Karpas-422 (cell line): ENCODE measurements around the gene CD7. TPM values are rescaled to one million over a fixed set of nuclear protein-coding genes. Genes with fewer than 3 reads are reported as not detected.

Experiments
- DNase-seq: peaks from one replicate; pipeline ENCODE4 v3.0.0-alpha.2; 2015
- H2AFZ ChIP-seq: fragments of 200-600 bp; sonication (generic); 2 replicates; pipeline ENCODE4 v1.6.1; 2014; ENCODE audit warnings: antibody characterized with exemption, low read length, mixed read lengths
- H3K27ac ChIP-seq: fragments of 200-600 bp; sonication (generic); 2 replicates; pipeline ENCODE4 v1.5.1; 2014; ENCODE audit warnings: mild to moderate bottlenecking, low read length, moderate library complexity
- H3K27me3 ChIP-seq: fragments of 200-600 bp; sonication (generic); 2 replicates; pipeline ENCODE4 v1.6.1; 2014; ENCODE audit warnings: low read length, mixed read lengths
- H3K36me3 ChIP-seq: fragments of 200-600 bp; sonication (generic); 2 replicates; pipeline ENCODE4 v1.6.1; 2014; ENCODE audit warnings: low read length, mixed read lengths; ENCODE audit not compliant: insufficient read depth
- H3K4me1 ChIP-seq: fragments of 200-600 bp; sonication (generic); 2 replicates; pipeline ENCODE4 v1.6.1; 2014; ENCODE audit warnings: mild to moderate bottlenecking, low read length, mixed read lengths
- H3K4me2 ChIP-seq: fragments of 200-600 bp; sonication (generic); 2 replicates; pipeline ENCODE4 v1.6.1; 2014; ENCODE audit warnings: low read length, low read depth, mild to moderate bottlenecking; ENCODE audit not compliant: poor library complexity, severe bottlenecking
- H3K4me3 ChIP-seq: fragments of 200-600 bp; sonication (generic); 2 replicates; pipeline ENCODE4 v1.5.1; 2014; ENCODE audit warnings: mild to moderate bottlenecking, antibody characterized with exemption, low read length, mixed read lengths
- H3K79me2 ChIP-seq: fragments of 200-600 bp; sonication (generic); 2 replicates; pipeline ENCODE4 v1.6.1; 2014; ENCODE audit warnings: mild to moderate bottlenecking, low read length, mixed read lengths
- H3K9ac ChIP-seq: fragments of 200-600 bp; sonication (generic); 2 replicates; pipeline ENCODE4 v1.6.0; 2014; ENCODE audit warnings: low read length
- H3K9me2 ChIP-seq: fragments of 200-600 bp; sonication (generic), shearing (Covaris generic); replicated peaks from 2 replicates; pipeline ENCODE4 v1.6.0; 2014; ENCODE audit warnings: mild to moderate bottlenecking, low read length, moderate library complexity; ENCODE audit not compliant: insufficient read depth
- H3K9me3 ChIP-seq: fragments of 300-700, 200-600 bp; sonication (generic); 2 replicates; pipeline ENCODE4 v1.6.1; 2014; ENCODE audit warnings: low read length, mixed read lengths
- H4K20me1 ChIP-seq: fragments of 200-600 bp; sonication (generic); 2 replicates; pipeline ENCODE4 v1.6.1; 2014; ENCODE audit warnings: mild to moderate bottlenecking, antibody characterized with exemption, low read length, low read depth; ENCODE audit not compliant: insufficient read depth
- total RNA-seq: library from RNA; depleted of rRNA; stranded (reverse); fragments of >200 nt; shearing (Covaris generic); gene quantifications from 2 replicates; pipeline ENCODE4 v1.2.3, GENCODE V29; 2014; ENCODE audit warnings: low replicate concordance

CD7 gene
- total RNA-seq, 1 experiment from 2014 or later, result not detected

DNA sequence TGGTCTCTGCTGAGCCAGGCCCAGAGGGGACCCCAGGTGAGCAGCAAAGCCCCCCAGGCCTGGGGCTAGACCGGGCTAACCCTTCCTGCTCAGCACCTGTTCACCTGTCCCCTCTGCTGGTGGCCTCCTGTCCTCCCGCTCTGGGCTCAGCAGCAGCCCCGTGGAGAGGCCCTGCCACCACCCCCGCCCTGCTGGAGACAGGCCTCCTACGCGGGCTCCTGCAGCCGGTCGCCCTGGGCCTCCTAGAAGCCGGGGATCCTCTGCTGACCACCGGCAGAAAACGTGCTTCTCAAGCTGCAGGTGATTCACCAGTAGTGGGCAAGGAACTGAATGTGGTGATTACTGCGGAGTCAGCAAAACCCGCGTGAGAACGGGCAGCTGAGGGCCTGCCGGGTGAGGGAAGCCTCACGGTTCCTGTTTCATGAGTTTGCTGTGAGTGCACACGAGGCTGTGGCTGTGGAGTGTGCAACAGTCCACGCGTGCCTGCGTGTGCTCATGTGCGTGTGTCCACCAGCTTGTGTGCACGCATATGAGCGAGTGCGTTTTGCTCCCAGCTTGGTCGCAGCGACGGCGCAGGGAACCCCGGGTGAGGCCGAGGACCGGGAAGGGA, 15.4 kb upstream of the CD7 start:
- Histone ChIP-seq H3K9ac (no peak overlapping the region), H3K4me1 (peaks cover 17% of the 10 kb centered on the region), H3K27me3 (no peaks in the 10 kb centered on the region), H3K9me2 (no peaks in the 10 kb centered on the region), H3K4me2 (no peak overlapping the region), H3K79me2 (no peaks in the 10 kb centered on the region), H2AFZ (no peak overlapping the region), H3K36me3 (no peaks in the 10 kb centered on the region), H3K9me3 (no peaks in the 10 kb centered on the region), H4K20me1 (no peaks in the 10 kb centered on the region), H3K27ac (no peak overlapping the region), H3K4me3 (no peak overlapping the region)
- no peak for DNase-seq

DNA sequence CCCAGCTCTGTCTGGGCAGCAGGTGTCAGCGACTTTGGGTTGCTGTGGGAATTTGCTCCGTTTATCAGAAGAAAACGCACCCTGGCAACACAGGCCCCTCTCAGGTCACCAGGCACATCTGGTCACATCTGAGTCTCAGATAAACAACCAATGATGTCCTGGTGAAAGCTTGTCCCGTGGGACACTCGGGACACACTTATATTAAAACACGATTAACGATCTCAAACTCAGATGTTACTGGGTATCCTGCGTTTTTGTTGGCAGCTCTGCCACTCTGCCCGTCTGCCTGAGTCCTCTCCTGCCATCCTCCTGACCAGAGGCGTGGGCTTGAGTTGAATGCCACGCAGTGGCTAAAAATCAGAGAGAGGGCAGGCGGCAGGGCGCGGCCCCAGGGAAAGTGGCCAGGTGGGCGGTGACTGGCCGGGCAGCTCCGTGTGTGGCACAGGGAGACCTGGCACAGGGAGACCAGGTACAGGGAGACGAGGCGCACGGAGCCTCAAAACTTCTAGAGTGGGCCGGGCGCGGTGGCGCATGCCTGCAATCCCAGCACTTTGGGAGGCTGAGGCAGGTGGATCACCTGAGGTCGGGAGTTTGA, 14.0 kb upstream of the CD7 start:
- no peak overlapping the region for H3K9ac ChIP-seq
- H3K9me3 ChIP-seq, result no peaks in the 10 kb centered on the region
- no peaks in the 10 kb centered on the region for H3K9me2 ChIP-seq
- no peaks in the 10 kb centered on the region for H4K20me1 ChIP-seq
- H3K4me1 ChIP-seq, result peaks cover 17% of the 10 kb centered on the region
- DNase-seq, result no peak
- H3K27ac ChIP-seq, result no peak overlapping the region
- H2AFZ ChIP-seq, result no peak overlapping the region
- H3K27me3 ChIP-seq, result no peaks in the 10 kb centered on the region
- H3K36me3 ChIP-seq, result no peaks in the 10 kb centered on the region
- no peaks in the 10 kb centered on the region for H3K79me2 ChIP-seq
- H3K4me2 ChIP-seq, result no peak overlapping the region
- H3K4me3 ChIP-seq, result no peak overlapping the region

DNA sequence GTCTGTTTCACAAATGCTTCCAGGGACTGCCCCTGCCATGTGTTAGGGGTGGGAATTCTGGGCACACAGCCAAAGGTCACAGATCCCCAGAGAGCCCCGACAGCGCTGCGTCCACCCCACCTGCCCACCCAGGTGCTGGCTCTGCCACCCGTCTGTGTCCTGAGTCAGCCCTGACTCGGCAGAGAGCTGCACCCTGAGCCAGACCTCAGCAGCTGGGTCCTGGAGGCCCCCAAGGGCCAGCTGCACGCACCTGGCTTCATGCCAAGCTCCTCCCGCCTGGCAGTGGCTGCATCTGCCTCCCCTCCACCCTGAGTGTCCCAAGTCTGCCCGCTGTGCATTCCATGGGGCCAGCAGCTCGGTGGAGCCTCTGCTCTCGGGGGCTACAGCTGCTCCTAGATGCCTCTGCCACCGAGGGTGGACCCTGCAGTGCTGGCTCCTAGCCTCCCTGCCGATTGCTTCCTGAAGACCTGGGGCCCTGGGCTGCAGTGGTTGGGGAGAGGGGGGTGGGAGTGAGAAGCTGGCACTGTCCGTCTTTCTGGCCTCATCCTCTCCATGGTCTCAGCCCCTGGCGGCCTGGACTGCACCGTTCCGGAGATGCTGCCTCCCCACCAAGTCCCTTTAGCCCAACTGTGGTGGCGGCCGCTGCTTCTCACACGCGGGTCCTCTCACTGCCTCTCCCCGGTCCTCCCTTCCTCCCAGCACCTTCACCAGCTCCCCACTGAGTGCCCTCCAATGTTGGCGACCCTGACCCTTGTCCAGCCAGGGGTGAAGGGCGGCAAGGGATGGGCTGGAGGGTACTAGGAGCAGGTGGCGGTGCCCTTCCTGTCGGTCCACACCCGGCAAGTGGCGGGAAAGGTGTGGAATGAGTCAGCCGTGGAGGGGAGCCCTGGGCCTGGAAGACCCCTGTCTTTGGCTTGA, 13.2 kb upstream of the CD7 start:
- peak; percentile 69 for DNase-seq
- Histone ChIP-seq H3K36me3 (no peaks in the 10 kb centered on the region), H3K9ac (no peak overlapping the region), H3K9me3 (no peaks in the 10 kb centered on the region), H4K20me1 (no peaks in the 10 kb centered on the region), H3K79me2 (no peaks in the 10 kb centered on the region), H3K27me3 (no peaks in the 10 kb centered on the region), H2AFZ (no peak overlapping the region), H3K27ac (no peak overlapping the region), H3K9me2 (no peaks in the 10 kb centered on the region), H3K4me3 (no peak overlapping the region), H3K4me1 (peaks cover 13% of the 10 kb centered on the region), H3K4me2 (no peak overlapping the region)

DNA sequence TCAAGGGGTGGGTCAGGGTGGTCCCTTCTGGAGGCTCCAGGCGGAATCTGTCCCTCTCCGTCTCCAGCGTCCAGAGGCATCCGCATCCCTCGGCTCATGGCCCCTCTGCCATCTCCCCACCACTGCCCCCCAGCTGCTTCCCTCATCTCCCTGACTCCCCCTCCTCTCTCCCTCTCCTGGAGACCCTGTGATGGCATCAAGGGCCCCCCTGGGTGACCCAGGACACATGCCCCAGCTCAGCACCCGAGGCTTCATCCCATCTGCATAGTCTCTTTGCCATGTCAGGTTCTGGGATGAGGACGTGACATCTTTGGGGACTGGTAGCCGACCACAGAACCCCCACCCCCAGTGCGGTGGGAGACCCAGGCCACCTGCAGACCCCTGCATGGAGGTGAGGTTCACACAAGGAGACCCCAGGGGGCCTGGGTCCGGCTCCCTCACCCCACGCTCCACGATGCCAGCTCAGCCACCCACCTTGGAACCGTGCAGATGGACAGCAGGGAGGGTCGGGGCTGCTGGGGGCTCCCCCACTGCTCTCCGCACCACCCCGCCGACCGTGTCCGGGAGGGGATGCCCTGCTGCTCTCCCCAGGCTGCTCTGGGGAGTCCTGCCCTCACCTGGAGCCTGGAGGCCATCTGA, 12.4 kb upstream of the CD7 start:
- Histone ChIP-seq H3K4me1 (peaks cover 13% of the 10 kb centered on the region), H3K9me3 (no peaks in the 10 kb centered on the region), H3K27ac (no peak overlapping the region), H3K27me3 (no peaks in the 10 kb centered on the region), H3K9ac (no peak overlapping the region), H3K79me2 (no peaks in the 10 kb centered on the region), H3K4me3 (no peak overlapping the region), H2AFZ (no peak overlapping the region), H3K9me2 (no peaks in the 10 kb centered on the region), H4K20me1 (no peaks in the 10 kb centered on the region), H3K4me2 (no peak overlapping the region), H3K36me3 (no peaks in the 10 kb centered on the region)
- no peak for DNase-seq

DNA sequence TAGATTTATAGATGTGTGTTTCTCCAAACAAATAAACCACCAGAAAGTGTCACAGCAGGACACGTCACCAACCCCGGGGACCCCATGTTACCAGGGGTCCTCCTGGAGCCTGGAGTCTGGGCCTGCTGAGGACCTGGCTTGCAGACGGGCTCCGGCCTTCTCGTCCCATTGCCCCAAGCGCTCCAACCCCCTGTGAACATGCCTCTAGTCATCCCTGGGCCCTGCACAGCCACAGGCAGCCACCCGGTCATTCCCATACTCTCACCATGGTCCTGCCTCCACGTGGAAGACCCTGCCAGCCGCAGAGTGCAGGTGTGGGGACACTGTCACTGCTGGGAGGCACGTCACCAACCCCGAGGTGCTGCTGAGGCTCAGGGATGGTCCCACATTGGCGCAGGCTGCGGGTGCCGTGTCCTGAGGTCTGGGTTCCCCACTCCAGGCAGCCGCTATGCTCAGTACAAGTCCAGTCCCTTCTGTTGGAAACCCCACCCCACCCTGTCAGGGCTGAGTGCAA, 11.6 kb upstream of the CD7 start:
- H3K4me1 ChIP-seq, result peaks cover 12% of the 10 kb centered on the region
- no peaks in the 10 kb centered on the region for H3K36me3 ChIP-seq
- no peak for DNase-seq
- no peak overlapping the region for H3K4me2 ChIP-seq
- H3K9me2 ChIP-seq, result no peaks in the 10 kb centered on the region
- H4K20me1 ChIP-seq, result no peaks in the 10 kb centered on the region
- H3K9ac ChIP-seq, result no peak overlapping the region
- H3K79me2 ChIP-seq, result no peaks in the 10 kb centered on the region
- H3K27me3 ChIP-seq, result no peaks in the 10 kb centered on the region
- H2AFZ ChIP-seq, result no peak overlapping the region
- H3K9me3 ChIP-seq, result no peaks in the 10 kb centered on the region
- H3K4me3 ChIP-seq, result no peak overlapping the region
- no peak overlapping the region for H3K27ac ChIP-seq

DNA sequence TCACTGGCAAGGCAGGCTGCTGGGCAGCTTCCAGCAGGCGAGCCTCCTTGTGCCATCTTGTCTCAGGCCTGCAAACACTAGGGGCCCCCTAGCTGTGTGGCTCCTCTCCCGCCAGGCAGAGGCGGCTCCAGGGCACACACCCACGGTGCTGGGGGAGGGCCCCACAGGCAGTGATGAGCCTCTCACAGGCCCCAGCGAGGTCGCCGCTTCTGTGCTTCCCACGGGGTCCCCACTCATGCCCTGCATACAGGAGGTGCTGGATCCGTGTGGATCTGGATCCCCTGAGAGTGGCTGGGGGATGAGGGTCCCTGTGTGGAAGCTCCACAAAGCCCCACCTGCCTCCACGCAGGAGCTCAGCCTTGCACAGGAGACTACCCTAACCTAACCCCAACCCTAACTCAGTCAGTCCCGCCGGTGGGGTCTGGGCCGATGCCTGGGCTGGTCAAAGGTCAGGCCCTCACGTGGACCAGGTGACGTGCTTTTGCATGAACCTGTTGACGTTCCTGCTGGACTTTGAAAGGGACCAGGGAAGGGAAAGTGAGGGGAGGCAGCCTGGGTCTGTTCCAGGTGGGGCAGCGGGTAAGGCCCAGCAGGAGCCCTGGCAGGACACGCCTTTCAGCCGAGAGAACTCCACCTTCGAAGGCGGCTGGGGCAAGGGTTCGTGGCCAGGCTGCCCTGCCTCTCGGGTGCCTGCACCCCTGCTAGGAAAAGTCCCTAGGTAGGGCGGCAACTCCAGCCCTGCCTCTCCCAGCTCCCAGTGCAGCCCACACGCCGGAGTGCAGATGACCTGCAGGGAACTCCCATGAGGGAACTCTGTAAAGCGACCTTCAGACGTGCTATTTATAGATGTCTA, 11.0 kb upstream of the CD7 start:
- Histone ChIP-seq H3K79me2 (no peaks in the 10 kb centered on the region), H3K4me3 (no peak overlapping the region), H3K27ac (no peak overlapping the region), H4K20me1 (no peaks in the 10 kb centered on the region), H3K4me2 (no peak overlapping the region), H2AFZ (no peak overlapping the region), H3K9me3 (no peaks in the 10 kb centered on the region), H3K36me3 (no peaks in the 10 kb centered on the region), H3K27me3 (no peaks in the 10 kb centered on the region), H3K9ac (no peak overlapping the region), H3K4me1 (peaks cover 12% of the 10 kb centered on the region), H3K9me2 (no peaks in the 10 kb centered on the region)
- peak; percentile 49 for DNase-seq

DNA sequence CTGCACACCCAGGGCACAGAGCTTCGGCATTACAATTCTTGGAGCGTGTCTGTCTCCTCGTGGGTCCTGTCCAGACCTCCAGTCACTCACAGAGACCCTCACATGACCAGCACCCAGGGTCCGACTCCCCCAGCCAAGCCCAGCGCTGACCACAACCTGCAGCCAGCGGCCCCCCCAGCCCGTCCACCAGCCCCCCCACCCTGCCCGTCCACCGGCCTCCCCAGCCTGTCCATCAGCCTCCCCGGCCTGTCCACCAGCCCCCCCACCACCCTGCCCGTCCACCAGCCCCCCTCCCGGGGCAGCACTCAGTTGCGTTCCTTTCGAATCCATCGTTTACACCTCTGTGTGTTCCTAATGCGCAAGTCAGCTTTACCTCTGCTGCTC, 10.3 kb upstream of the CD7 start:
- no peaks in the 10 kb centered on the region for H3K9me3 ChIP-seq
- no peak overlapping the region for H3K27ac ChIP-seq
- H4K20me1 ChIP-seq, result no peaks in the 10 kb centered on the region
- no peaks in the 10 kb centered on the region for H3K9me2 ChIP-seq
- H3K79me2 ChIP-seq, result no peaks in the 10 kb centered on the region
- no peak for DNase-seq
- no peaks in the 10 kb centered on the region for H3K27me3 ChIP-seq
- no peak overlapping the region for H3K4me2 ChIP-seq
- H3K4me3 ChIP-seq, result no peak overlapping the region
- no peak overlapping the region for H2AFZ ChIP-seq
- no peak overlapping the region for H3K9ac ChIP-seq
- H3K4me1 ChIP-seq, result peaks cover 12% of the 10 kb centered on the region
- H3K36me3 ChIP-seq, result no peaks in the 10 kb centered on the region
